Measurements from ENCODE around the gene KCNJ10.
"Not testable (repeated sequence)": the region's sequence is repeated elsewhere in the genome, so short reads cannot be mapped to it uniquely, and the experiment has no call there.

KCNJ10 gene

DNA sequence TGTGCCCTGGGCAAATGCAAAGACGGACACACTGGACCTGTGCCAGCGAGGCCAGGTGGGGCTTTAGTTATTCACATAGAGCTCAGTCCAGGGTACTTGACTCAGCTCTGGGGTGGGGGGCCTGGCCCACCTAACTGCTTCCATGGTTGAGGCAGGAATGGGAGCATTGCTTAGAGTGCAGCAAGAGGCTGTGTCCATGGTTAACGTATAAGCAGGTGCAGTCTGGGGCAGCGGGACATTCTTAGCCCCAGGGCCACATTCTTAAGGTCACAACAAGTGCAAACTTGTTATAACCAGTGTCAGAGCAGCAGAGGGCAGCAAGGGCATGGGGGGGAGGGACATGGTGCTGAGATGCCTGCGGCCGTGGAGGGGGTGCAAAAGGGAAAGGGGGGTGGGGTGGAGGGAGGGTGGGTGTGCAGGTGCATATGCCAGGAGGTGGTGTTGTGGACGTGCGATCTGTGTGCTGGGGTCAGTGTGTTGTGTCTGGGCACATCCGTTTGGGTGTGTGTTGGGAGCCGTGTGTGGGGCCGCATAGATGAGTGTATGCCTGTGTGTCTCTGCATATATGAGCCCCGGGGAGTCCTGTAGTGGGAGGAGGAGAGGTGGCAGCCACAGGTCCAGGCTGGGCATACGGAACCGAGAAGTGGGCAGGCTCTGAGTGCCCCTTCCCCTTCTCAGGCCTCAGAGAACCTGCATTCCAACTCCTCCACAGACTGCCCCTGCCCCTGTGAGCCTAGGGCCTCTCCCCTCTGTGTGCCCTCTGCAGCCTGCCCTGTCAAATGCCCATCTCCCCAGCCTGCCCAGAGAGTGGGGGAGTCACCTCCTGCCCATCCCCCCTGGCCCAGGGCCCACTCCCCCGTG is 8.4 kb downstream of the KCNJ10 start:
- DNase-seq (ENCODE audit: low read depth), result no peak

DNA sequence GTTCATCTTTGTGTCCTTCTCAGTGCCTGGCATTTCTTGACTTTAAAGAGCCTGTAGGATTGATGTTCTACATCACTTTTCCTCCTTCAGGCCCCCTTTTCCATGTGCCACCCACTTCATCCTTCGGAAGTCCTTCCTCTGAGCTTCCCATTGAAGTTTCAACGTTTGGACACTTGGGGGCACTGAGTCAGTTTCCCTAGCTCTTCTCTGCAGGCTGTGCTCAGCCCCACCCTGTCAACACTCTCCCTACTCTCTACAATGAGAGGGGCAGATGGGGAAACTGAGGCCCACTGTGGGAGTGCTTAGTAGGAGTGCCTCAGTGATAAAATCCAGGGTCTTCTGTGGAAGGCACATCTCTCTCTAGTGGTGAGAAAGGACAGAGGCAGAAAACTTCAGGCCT is 11.9 kb downstream of the KCNJ10 start:
- DNase-seq (ENCODE audit: low read depth), result no peak

DNA sequence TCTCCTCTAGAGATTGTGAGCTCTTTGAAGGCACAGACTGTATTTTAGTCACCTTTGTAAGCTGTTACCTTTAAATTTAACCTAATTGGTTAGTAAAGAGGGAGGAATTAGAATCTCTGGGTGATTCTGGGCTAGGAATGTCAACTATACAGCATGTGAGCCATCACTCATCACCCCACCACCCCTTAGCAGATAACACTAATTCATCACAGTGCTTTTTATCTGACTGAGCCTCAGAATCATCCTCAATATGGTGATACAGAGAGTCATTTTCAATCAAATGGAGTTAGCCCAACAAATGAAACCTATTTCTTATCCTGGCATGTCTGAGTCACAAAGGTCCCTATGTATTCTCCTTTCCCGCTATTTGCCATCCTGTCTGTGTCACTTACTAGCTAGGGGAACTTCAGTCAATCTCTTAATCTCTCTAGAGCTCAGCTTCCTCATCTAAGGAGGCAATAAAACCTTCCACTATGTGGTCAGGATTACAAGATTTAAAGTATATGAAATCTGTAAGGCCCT is 13.3 kb downstream of the KCNJ10 start:
- DNase-seq (ENCODE audit: low read depth), result no peak

DNA sequence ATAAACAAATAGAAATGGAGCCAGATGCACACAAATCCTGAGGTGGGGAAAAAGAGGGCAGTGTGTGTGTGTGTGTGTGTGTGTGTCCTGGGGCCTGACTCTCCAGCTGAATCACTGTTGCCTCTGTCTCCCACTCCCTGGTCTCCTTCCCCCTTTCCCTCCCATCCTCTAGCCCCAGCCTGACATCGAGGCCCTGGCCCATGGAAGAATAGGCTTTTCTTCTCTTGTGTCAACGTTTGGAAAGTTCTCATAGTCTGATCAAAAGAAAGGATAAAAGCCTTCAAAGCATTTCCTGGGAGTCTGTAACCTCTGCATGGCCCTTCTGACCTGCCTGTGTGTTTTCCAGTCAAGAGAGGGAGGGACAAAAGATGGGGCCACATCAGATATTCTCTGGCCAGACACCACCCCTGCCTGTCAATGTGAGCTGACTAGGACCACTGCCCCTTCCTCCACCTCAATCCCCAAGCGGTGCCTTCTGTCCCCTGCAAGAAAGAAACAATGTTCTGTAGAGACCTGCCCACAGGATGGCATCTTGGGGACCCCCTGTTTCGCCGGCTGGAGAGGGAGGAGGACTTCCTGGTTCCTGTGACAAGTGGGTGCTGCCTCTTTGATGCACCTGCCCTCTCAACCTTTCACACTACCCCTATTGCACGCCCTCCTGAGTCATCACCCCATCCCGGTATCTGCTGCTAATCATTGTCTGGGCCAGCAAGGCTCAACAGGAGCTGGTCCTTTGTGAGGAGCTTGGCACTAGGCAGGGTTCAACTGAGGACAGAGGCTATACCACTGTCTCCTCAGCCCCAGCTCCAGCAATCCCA is 16.2 kb downstream of the KCNJ10 start:
- no peak for DNase-seq (ENCODE audit: low read depth)

DNA sequence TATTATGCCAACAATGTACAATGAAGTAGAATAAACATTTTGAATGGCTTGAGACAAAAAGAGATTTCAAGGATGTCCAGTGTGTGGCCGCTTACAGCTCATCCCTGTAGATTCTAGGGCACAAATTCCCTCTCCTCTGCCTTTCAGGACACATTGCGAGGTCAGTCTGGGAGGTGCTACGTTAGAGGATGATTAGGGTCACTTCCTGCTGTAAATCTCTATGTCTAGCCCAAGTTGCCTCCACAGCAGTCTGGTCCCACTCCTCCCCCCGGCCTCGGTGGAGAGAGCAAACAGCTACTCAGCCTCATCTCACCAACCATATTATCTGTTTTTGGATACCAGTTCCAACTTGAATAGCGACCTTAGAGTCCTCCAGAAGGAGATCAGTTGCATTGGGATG is 17.0 kb downstream of the KCNJ10 start:
- no peak for DNase-seq (ENCODE audit: low read depth)

DNA sequence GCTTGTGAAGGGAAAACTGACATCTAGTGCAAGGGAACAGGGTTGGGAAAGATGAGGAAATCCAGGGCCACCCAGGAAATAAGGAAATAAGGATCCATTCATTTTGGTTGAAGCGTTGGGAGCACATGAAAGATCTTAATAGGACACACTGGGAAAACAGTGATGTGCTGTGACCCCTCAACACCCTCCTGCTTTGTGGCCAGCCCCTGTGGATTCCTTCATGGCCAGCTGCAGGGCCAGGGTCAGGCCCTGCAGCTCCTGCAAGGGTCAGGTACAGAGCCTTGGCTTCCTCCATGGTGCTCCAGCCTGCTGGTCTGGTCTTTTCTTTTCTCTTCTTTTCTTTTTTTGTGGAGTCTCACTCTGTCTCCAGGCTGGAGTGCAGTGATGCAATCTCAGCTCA is 19.3 kb downstream of the KCNJ10 start:
- no peak for DNase-seq (ENCODE audit: low read depth)

DNA sequence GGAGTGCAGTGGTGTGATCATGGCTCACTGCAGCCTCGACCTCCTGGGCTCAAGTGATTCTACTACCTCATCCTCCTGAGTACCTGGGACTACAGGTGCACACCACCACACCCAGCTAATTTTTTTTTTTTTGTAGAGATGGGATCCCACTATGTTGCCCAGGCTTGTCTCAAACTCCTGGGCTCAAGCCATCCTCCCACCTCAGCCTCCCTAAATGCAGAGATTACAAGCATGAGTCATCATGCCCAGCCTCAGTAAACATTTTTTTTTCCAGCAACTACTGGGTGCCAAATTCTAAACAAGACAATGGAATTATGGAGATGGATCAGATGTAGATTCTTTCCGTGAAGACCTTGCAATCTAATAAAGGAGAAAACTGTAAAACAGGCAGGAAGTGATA is 19.8 kb downstream of the KCNJ10 start:
- DNase-seq (ENCODE audit: low read depth), result not testable (repeated sequence)

DNA sequence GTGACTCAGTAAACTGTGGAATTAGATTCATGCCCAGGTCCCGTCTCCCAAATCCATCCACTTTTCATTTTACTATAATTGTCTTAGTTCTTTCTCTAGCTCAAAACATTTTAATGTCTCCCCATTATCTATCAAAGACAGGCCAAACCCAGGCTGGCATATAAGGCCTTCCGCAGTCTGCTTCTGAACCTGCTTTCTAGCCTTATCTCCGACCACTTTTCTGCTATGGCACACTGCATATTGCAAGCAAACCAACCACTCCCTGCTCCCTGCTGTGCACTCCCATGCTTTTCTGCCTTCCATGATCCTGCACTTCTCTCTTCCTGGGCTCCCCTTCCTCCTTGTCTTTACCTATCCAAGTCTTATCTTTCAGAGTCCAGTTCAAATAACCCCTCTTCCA is 20.9 kb downstream of the KCNJ10 start:
- DNase-seq (ENCODE audit: low read depth), result no peak

DNA sequence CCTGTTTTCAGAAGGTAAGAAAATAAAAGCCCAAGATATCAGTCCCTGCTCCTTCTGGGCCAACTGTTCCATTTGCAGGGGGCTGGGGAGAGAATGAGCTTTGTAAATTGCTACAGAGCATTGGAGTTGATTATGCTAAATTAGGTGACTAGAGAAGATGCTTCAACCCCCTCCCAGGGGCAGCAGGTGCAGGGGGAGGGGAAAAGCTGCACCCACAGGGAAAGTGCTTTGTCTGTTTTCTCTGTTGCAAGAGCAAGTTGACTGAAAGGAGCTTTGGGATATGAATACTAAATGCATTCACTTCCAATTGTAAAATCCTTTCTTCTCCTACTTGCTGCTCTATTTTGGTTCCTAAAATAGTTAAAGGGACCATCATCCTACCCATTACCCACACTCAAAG is 21.6 kb downstream of the KCNJ10 start:
- no peak for DNase-seq (ENCODE audit: low read depth)

DNA sequence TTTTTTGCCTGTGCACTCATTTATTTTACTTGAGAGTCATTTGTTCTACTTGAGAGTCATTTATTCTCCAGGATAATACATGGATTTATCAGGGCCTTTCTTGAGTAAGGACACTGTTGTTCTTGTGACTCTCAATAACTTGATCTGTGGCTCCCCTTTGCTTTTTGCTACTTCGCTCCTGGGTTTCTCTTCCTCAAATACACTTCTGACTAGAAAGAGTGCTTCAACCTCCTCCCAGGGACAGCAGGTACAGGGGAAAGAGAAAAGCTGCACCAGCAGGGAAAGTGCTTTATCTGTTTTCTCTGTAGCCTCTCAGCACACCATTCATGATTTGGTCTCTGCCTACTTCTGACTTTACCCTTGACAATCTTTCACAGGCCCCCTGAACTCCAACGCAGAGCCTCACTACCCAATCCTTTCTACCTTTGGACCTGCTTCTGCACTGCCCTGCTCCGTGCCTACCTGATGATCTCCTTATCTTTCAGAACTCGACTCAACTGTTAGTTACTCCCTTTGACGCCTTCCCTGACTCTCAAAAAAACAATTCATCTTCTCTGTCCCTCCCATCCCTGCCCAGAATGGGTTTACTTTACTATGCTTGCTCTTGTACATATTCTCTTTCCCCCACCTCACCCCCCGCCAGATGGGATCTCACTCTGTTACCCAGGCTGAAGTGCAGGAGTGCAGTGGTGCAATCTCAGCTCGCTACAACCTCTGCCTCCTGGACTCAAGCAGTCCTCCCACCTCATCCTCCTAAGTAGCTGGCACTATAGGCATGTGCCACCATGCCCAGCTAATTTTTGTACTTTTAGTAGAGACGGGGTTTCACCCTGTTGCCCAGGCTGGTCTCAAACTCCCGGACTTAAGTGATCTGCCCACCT is 22.6 kb downstream of the KCNJ10 start:
- no peak for DNase-seq (ENCODE audit: low read depth)

DNA sequence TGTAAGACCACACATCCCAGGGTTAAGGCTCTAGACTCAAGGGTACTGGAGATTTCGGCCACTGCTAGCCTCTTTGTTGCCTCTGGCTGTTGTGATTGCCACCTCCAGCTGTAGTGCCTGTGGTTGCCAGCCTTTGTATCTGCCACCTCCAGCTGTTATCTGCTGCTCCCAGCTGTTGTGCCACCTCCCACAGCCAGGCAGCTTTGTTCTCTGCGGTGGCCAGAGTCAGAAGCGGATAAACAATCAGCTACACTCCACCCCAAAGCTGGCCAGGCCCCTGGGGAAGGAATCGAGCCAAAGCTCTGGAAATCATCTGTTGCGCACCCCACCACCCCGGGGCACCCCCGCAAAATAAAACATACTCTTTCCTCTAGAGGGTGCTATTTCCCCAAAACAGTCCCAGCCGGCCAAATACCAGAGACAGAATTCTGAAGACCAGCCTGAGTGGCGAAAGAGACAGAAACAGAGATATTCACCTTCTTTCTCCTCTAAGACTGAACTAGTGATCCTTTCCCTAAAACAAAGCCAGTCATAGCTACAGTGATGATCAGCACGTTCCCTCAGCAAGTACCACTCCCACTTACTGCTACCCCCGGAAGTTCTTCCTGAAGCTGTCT is 23.4 kb downstream of the KCNJ10 start:
- DNase-seq (ENCODE audit: low read depth), result no peak

DNA sequence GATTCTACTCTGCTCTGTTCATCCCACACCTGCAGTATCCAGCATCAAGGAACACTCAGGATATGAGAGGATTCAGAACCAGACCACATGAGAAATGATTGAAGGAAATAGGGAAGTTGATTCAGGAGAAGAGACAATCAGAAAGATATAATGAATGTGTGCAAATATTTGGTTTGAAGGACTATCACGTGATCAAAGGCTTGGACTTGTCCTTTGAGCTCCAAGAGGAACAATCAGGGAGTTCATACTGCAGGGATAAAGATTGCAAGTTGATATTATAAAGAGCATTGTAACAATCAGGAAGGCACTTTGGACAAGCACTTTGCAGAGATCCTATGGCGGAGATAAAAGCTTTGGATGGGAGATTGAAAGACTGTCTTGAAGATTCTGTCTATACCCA is 24.3 kb downstream of the KCNJ10 start:
- DNase-seq (ENCODE audit: low read depth), result no peak

DNA sequence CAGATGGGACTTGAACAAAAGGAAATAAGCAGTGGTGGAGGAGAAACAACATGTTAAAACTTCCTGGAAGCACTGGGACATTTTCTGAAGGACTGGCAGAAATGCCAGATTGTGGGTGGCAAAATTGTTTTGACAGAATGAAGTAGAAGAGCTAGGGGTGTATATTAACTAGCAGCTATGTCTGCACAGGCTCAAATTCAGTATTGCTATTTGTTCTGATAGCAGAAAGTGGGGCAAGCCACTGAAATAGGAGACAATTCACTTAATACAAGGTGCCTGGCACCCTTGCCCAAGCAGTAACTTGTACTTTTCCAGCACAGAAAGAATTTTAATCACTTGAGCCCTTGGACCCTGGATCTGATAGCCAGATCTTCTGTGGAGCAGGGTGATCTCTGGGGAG is 26.4 kb downstream of the KCNJ10 start:
- DNase-seq (ENCODE audit: low read depth), result no peak

DNA sequence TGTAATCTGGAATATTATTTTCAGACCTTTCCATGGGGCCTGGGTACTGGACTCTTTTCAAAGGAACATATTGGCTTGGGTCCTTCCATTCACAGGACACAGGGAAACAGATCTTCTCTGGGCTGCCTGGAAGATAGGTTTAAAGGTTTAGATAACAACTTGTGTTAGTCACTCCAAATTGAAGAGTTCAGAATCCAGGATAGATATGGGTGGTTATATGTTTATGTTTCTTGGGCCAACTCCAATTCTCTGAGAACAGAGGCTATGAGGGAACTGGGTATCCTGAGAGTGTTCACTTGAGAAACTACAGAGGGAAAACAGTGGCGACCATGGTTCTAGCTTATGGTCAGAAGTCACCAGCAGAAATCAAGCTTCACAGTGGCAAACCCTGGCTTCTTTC is 29.5 kb downstream of the KCNJ10 start:
- no peak for DNase-seq (ENCODE audit: low read depth)

DNA sequence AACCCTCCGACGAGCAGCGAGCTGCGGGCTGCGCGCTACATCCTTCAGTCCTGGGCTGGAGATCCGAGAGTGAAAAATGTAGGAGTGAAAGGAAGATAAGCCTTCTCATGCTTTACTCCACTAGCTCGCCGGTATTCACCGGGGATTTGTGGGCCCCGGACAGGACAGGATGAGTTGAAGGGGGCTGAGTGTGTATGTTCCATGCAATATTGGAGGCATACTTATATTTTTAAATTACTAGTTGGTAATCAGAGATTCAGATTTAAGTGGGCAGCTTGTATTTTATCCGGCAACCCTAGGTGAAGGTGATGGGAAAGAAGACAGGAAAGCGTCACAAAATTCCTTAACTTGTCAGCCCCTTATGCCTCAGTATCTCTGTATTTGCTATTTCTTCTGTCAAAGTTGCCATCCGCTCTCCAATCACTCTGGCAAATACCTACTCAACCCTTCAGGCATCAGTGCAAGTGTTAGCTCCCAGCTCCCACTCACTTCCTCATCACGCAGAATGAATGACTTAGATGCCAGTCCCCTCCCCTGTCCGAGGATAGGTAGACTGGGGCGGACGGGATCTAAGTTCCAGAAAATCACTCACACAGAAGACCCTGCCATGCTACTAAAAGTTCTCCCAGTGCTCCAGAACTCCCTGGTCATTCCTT is 37.7 kb downstream of the KCNJ10 start:
- DNase-seq (ENCODE audit: low read depth), result no peak

DNA sequence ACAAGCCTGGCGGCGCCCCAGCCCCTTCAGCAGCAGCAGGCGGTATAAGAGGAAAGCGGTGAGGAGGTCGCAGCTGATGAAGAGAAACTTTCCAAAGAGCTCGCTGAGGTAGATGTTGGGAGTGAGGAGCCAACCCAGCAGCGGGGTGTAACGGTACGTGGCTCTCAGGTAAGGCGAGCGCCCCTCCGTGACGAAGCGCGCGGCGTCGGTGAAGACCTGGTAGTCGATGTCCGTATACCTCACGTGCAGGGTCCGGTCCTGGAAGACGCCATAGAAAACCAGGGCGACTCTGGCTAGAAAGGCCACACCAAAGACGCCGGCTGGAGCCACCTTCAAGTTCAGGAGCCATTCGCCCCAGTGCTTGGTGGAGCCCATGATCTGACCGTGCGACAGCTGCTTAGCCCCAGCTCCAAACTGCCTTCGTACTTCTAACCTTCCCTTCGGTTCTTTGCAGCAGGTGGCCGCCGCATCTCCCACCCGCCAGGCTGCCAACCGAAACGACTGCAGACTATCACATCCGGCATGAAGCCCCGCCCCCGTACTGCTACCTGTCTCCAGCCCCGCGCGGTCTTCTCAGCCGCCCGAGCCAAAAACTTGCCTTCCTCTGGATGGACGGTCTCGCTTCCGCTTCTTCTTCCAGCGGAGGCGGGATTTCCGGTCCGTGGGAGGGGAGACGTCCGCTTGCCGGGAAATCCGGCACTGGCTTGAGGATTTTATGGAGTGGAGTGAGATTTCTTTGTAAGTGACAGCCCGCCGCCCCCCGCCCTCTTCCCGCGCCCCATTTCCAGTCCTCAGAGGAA is 38.4 kb downstream of the KCNJ10 start, which contains the start of gene PIGM:
Gene PIGM, minus strand, starts transcription at position 626 of the 800 bp plus-strand sequence. Its CDS starts 251 bp downstream, at position 375.
- peak; percentile 85 for DNase-seq (ENCODE audit: low read depth)

DNA sequence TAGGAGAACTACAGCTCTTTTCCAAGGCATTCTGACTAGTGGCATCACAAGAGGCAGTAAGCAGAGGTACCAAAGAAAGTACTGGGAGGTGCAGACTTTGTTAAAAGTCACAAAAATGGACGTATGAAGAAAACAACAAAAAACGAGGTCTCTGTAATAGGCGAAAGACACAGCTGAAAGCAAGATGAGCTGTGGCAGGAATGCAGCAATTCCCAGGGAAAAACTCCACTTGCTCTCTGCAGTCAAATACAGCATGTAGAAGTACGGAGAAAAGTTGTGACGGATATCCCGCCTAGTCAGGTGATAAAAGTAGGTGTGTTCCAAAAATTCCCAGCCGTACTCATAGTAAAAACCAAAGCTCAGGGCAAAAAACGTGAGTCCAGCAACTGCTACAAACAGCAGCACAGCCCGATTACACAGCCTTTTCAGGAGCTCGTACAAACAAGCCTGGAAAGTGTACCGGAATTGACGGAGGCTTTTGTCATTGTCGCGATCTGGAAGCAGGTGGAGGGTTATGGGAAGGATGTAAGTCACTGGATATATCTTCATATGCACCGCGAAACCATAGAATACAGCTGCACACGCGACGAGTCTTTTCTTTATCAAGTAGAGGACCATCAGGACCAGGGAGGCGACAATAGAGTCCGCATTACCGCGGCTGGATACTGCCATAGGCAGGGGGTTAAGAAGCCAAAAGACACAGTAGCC is 39.1 kb downstream of the KCNJ10 start:
- no peak for DNase-seq (ENCODE audit: low read depth)

DNA sequence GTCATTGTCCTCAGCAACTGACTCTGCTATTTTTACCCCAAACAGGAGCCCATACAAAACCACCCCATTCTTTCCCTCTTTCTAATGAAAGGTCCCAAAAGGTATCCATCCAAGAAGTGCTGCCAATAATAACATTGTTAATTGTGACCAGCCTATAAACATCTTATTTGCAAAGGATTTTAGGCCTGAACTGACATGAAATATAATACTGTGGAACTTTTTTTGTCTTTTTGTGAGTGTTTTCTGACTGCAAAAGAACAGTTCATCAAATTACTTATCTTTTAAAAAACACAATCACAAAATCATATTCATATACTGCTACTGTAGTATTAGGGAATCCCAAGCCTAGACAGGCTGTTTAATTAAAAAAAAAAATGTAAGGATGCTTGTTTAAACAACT is 41.5 kb downstream of the KCNJ10 start:
- no peak for DNase-seq (ENCODE audit: low read depth)

DNA sequence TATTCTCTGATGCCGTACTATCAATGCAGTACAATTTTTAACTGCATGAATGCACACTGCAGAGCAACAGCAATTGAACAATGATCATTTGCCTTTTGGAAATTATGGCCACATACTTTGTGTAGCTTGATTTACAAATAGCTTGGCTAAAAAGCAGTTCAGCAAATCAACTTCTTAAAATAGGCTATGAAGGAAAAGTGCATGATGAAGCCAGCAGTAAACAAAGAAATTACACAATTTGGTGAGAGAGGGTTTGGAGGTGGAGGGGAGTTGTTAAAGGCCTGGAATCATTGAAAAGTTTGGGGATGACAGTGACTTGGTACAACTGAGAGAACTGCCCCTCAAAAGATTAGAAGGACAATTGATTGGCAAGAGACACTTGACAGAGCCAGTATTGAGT is 44.6 kb downstream of the KCNJ10 start:
- DNase-seq (ENCODE audit: low read depth), result no peak

All from stimulated activated CD8-positive, alpha-beta memory T cell treated with anti-CD3 and anti-CD28 coated beads, Interleukin-12 subunit alpha, Interleukin-12 subunit beta, amount 100 ng/mL, for 4 hours (primary cell).